VCaP (cell line): ENCODE results near the gene LOXL1.

Source experiments
- H3K27ac ChIP-seq: fragments of 450-650 bp; 2 replicates; pipeline ENCODE4 v1.5.1; 2017
- CTCF ChIP-seq: fragments of 450-650 bp; conservative IDR thresholded peaks from 2 replicates; pipeline ENCODE4 v1.5.1; 2017; ENCODE audit warnings: mild to moderate bottlenecking, moderate library complexity

Gene LOXL1

GRCh38 chr15:73931441-73931840 lies 5.2 kb downstream of the LOXL1 start:
- peak overlapping the region; percentile 94 for H3K27ac ChIP-seq
- TF ChIP-seq CTCF = no peak

GRCh38 chr15:73932381-73933191 lies 6.3 kb downstream of the LOXL1 start:
- peak overlapping the region; percentile 94 for H3K27ac ChIP-seq
- TF ChIP-seq CTCF = no peak

GRCh38 chr15:73934281-73934680 lies 8.0 kb downstream of the LOXL1 start:
- TF ChIP-seq CTCF = no peak
- H3K27ac ChIP-seq = peak overlapping the region; percentile 94

GRCh38 chr15:73935547-73935946 lies 9.3 kb downstream of the LOXL1 start:
- H3K27ac ChIP-seq = peak overlapping the region; percentile 94
- no peak for TF ChIP-seq CTCF

GRCh38 chr15:73936181-73936580 lies 9.9 kb downstream of the LOXL1 start:
- TF ChIP-seq CTCF = peak; percentile 68
- H3K27ac ChIP-seq = peak overlapping the region; percentile 94

GRCh38 chr15:73936588-73937290 lies 10.5 kb downstream of the LOXL1 start:
- 0 out of 2 replicates have a peak, but pooled peaks have one; percentile 8 for TF ChIP-seq CTCF
- H3K27ac ChIP-seq = peak overlapping the region; percentile 94

GRCh38 chr15:73937296-73937695 lies 11.0 kb downstream of the LOXL1 start:
- no peak for TF ChIP-seq CTCF
- H3K27ac ChIP-seq = peak overlapping the region; percentile 94
